Bronchial epithelial cell (primary cell): Measurements from ENCODE around the gene TSFM. TPM values are rescaled to one million over a fixed set of nuclear protein-coding genes. Genes with fewer than 3 reads are reported as not detected.

ENCODE experiments used
- DNase-seq: peaks from one replicate; pipeline ENCODE4 v3.0.0-alpha.2; 2010; ENCODE audit warnings: low read depth
- FAIRE-seq: peaks from 2 replicates; lab custom pipeline; 2011; peaks lifted over from hg19 to GRCh38; lab: Jason Lieb, UNC
- H3K27me3 ChIP-seq: 2 replicates; pipeline ENCODE4 v1.5.1; 2011; ENCODE audit warnings: low read length; ENCODE audit not compliant: control insufficient read depth, insufficient read depth
- H3K36me3 ChIP-seq: 2 replicates; pipeline ENCODE4 v1.5.1; 2011; ENCODE audit warnings: low read length; ENCODE audit not compliant: control insufficient read depth, insufficient read depth
- H3K4me3 ChIP-seq: 2 replicates; pipeline ENCODE4 v1.5.1; 2011; ENCODE audit warnings: mild to moderate bottlenecking, low read depth, low read length, control low read depth
- CTCF ChIP-seq: IDR thresholded peaks from 2 replicates; pipeline ENCODE4 v1.5.1; 2011; ENCODE audit warnings: mild to moderate bottlenecking, moderate library complexity, low read length, control low read depth, inconsistent platforms; ENCODE audit not compliant: insufficient read depth, severe bottlenecking
- total RNA-seq: library from RNA; depleted of rRNA; stranded (reverse); fragments of >200 nt; gene quantifications from 2 replicates; pipeline ENCODE4 v1.2.1, GENCODE V29; 2014

The TSFM gene
- total RNA-seq, 1 donor from 2014 or later: 17.9 TPM

GRCh38 chr12:57755194-57755453 is 27.5 kb upstream of the TSFM start:
- peaks cover 7% of the 10 kb centered on the region for H3K36me3 ChIP-seq
- H3K27me3 ChIP-seq: no peaks in the 10 kb centered on the region
- peak overlapping the region; percentile 45 for H3K4me3 ChIP-seq
- FAIRE-seq (no peak), DNase-seq (no peak)
- no peak for TF ChIP-seq CTCF

- Histone ChIP-seq H3K36me3 (peaks cover 4% of the 10 kb centered on the region), H3K4me3 (peak overlapping the region; percentile 45), H3K27me3 (no peaks in the 10 kb centered on the region)
- no peak for TF ChIP-seq CTCF
- DNase-seq (no peak), FAIRE-seq (no peak)
Observed at GRCh38 chr12:57755454-57756372, 26.9 kb upstream of the TSFM start.

GRCh38 chr12:57756406-57757341 is 25.9 kb upstream of the TSFM start:
- peak overlapping the region; percentile 45 for H3K4me3 ChIP-seq
- H3K36me3 ChIP-seq: peaks cover 2% of the 10 kb centered on the region
- FAIRE-seq: no peak
- H3K27me3 ChIP-seq: no peaks in the 10 kb centered on the region
- no peak for DNase-seq
- peak; percentile 86 for TF ChIP-seq CTCF

- H3K36me3 ChIP-seq: peaks cover 2% of the 10 kb centered on the region
- H3K27me3 ChIP-seq: no peaks in the 10 kb centered on the region
- FAIRE-seq: no peak
- TF ChIP-seq CTCF: no peak
- no peak overlapping the region for H3K4me3 ChIP-seq
- DNase-seq: no peak
Observed at GRCh38 chr12:57757771-57758170, 24.8 kb upstream of the TSFM start.

- Histone ChIP-seq H3K4me3 (no peak overlapping the region), H3K27me3 (no peaks in the 10 kb centered on the region), H3K36me3 (peaks cover 2% of the 10 kb centered on the region)
- no peak for DNase-seq
- no peak for TF ChIP-seq CTCF
- FAIRE-seq: no peak
Observed at GRCh38 chr12:57758552-57759359, 23.8 kb upstream of the TSFM start.
